HG02588 (cell line): Measurements from ENCODE around the gene RASGEF1C.
"Not testable (repeated sequence)": the region's sequence is repeated elsewhere in the genome, so short reads cannot be mapped to it uniquely, and the experiment has no call there.

Experiments used
- ATAC-seq: cut with Tn5 transposase; IDR thresholded peaks from one replicate; pipeline ENCODE4 v1.9.1; 2021; ENCODE audit warnings: mild to moderate bottlenecking, moderate library complexity; ENCODE audit not compliant: unreplicated experiment

RASGEF1C gene

GRCh38 chr5:180212363-180213255 is 3.6 kb upstream of the RASGEF1C start:
- no peak for ATAC-seq

GRCh38 chr5:180211761-180212035 is 2.7 kb upstream of the RASGEF1C start:
- no peak for ATAC-seq

- ATAC-seq = no peak
These were observed 2.1 kb upstream of the RASGEF1C start for GRCh38 chr5:180210961-180211760.

DNA sequence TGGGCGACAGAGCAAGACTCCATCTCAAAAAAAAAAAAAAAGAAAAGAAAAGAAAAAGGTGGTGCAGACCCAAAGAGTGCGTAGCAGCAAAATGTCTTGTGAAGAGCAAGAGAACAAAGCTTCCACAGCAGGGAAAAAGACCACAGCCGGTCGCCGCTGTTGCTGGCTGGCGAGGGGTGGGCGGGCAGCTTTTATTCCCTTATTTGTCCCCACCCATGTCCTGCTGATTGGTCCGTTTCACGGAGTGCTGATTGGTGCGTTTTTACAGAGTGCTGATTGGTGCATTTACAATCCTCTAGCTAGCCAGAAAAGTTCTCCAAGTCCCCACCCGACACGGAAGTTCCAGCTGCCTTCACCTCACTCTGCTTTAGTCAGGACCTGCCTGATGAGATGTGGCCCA is 1.1 kb upstream of the RASGEF1C start:
- not testable (repeated sequence) for ATAC-seq

GRCh38 chr5:180208435-180209081 is 453 bp downstream of the RASGEF1C start:
- no peak for ATAC-seq

DNA sequence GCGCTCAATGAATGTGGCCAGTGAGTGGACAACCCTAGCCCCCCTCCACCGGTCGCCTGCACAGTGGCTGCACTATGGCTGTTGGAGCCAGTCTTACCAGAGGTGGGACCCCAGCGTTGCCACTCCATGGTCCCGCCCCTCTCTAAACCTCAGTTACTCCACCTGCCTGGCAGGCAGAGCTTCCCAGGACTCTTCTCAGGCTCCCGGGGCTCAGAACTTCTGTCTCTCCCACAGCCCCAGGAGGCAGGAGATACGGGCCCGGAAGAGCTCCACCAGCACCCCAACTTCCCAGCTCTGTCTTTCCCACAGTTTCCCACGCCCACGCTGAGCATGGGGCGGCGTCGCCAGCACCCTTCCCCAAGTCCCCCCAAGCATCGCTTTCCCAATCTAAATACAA is 975 bp downstream of the RASGEF1C start:
- ATAC-seq = no peak

DNA sequence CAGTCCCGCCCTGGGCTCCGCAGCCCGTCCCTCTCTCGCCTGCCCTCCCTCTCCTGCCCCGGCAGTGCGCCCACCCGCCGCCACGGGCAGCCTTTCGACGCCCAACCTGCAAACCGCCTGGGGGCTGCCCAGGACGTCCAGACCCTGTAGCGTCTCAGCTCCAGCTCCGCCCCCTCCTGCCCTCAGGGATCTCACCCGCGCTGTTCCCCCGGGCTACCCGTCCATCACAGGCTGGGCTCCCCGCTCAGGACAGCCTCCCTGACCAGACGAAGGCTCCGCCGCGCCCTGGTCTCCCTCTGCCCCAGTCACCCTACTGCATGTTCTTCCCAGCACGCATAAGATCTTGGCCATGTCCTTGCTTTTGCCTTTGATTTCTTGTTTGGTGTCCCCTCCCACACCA is 1.4 kb downstream of the RASGEF1C start:
- no peak for ATAC-seq

GRCh38 chr5:180206993-180207392 is 2.0 kb downstream of the RASGEF1C start:
- ATAC-seq = no peak

- no peak for ATAC-seq
These were observed 3.1 kb downstream of the RASGEF1C start for GRCh38 chr5:180205916-180206315.

GRCh38 chr5:180204276-180204819 is 4.7 kb downstream of the RASGEF1C start:
- ATAC-seq = no peak

DNA sequence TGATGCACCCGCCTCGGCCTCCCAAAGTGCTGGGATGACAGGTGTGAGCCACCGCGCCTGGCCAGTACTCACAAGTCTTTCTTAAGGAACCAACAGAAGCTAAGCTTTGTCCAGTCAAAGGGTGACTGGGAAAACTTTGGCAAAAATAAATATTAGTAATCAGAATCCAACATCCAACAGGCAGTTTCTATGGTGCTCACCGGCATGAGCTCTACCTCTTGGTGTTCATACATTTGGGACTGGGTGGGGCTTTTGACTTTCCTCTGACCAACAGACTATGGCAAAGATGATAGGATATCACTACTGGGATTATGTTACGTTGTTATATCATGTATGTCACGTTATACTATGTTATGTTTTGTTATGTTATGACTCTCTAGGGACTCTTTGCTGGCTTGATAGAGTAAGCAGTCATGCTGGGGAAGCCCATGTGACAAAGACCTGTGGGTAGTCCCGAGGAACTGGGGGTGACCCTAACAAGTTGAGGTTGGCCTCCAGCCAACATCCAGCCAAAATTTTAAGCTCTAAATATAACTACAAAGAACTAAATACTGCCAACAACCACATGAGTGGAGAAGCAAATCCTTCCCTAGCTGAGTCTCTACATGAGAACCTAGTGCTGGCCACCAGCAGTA is 6.0 kb downstream of the RASGEF1C start:
- ATAC-seq = no peak

DNA sequence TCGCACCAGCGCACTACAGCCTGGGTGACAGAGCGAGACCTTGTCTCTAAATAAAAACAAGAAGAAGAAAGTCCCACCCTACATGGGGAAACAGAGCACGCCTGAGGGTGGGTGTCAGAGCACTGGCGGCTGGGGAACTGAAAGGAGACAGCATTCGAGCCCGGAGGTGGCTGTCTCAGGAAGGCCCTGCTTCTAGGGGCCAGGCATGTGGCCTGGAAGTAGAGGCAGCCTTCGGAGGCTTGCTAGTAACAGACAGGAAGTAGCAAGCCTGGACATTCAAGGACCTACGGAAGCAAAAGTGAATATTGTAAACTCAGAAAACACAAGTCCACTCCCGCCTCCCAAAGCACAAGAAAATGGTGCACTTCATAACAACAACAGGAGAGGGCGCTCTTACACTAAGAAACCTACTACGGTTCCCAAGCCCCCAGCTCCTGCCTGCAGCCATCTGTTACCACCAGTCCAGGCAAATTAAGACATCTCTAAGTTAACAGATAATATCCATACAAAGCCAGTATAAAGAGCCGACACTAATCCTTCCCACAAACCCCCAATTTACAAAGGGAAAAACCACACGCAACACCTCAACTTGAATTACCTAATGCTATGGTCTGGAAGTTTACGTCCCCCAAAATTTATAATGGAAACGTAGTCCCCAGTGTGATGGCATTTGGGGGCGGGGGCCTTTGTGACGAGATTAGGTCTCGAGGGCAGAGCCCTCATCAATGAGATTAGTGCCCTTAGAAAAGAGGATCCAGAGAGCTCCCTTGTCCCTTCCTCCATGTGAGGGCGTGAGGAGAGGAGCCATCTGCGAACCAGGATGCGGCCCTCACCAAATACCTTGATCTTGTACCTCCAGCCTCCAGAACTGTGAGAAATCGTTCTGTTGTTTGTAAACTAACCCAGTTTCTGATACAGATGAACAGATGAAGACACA is 7.7 kb downstream of the RASGEF1C start:
- no peak for ATAC-seq

DNA sequence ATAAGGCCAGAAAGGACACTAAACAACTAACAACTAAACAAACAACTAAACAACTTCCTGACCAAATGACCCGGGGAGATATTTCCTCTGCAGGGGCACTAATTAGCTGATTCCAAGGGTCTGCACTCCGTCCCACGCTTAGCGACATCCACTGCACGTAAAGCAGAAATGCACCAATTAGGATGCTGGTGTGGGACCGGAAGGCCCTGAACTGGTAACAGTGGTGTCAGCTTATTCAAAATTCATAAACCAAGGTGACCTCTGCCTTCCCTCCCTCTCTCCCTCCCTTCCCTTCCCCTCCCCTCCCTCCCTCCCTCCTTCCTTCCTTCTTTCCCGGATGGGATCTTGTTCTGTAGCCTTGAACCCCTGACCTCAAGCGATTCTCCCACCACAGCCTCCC is 9.6 kb downstream of the RASGEF1C start:
- ATAC-seq = no peak

GRCh38 chr5:180198208-180198607 is 10.8 kb downstream of the RASGEF1C start:
- ATAC-seq = no peak

GRCh38 chr5:180197016-180197702 is 11.9 kb downstream of the RASGEF1C start:
- ATAC-seq = no peak

DNA sequence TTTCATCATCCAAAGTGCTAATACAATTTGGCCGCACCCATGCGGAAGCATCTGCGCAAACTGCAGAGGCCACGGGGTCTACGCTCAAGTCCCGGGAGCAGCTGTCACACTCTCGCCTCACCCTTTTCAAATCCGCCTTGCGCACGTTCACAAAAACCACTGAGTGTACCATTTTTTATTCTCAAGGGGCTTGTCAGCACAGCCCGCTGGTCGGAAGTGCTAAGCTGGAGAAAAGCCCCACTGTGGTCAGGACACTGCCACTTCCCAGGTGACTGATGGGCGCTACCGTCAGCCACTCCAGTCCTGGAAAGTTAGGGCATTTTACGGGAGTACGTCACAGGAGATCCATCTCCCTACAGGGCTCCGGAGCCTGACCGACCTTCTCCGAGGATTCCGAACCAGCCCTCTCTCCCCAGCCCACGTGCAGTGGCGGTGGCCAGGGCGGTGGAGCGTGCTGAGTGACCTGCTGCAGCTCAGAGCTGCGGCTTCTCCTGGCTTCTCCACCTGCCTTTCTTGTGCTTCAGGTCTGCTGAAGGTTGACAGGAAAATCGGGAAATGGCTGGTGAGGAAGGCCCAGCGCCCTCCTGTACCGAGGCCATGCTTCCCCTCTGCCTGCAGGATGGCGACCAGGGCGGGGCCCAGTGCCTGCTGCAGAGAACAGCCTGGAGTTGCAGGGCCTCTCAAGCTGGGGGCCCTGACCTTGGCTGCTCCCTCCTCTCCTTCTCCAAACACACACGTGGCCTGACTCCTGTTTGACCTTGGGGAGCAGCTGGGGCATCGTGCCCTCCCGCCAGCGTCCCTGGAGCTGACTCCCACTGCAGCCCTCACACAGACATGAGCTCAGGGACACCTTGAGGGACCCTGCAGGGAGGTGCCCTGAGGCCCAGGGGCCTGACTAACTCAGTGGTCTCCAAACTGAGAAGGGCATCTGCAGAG is 14.3 kb downstream of the RASGEF1C start:
- ATAC-seq = no peak

- no peak for ATAC-seq
These were observed 15.1 kb downstream of the RASGEF1C start for GRCh38 chr5:180193749-180194375.

- ATAC-seq = no peak
These were observed 17.3 kb downstream of the RASGEF1C start for GRCh38 chr5:180191716-180192115.
